GM19372 (cell line): ENCODE measurements around the gene SPNS3.

Source experiments
- ATAC-seq: cut with Tn5 transposase; IDR thresholded peaks from one replicate; pipeline ENCODE4 v1.9.1; 2021; ENCODE audit warnings: mild to moderate bottlenecking, low read depth, moderate library complexity; ENCODE audit not compliant: unreplicated experiment

The SPNS3 gene

DNA sequence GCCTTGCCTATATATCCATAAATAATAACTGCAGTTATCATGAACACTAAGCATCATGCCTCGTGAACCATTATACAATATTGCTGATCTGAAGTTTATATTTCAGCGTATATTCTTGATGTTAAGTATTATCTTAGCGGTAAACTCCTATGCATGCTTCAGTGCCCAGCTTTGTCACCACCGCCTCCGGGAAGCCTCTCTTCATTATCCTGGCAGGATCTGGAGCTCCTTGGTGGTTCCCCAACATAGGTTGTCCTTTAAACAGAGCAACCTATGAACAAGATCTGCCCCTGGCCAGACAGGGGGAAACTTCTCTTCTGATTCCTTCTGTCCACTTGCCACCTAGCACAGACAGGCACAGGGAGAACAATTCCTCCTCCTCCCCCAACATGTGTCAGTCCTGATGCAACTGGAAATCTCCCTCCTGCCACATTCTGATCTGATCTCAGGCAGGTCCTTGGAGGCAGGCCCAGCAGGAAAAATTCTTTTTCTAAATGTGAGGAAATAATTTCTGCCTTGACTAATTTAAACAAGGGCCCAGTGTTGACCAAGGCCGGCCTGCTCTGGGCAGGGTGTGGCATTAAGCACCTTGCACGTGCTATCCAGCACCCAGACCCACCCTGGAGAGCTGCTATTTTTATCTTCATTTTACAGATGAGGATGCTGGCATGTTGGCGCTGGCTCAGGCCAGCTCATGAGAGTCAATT is 87.3 kb downstream of the SPNS3 start:
- no peak for ATAC-seq

DNA sequence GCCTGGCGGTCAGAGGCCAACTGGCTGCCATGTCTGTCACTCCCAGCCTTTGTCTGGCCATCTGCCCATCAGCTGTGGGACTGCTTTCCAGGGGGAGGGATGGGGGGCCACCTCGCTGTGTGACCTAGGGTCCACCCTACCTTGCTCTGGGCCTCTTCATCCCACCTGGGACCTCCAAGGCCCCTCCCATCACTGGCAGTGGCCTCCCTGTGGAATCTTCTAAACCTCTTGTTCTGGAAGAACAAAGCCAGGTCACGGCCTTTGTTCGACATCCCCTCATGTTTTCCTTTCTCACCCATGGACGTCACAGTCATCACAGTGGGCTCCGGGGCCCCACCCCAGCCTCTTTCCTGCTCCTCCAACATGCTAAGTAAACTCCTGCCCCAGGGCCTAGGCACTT is 88.9 kb downstream of the SPNS3 start:
- ATAC-seq, result no peak

DNA sequence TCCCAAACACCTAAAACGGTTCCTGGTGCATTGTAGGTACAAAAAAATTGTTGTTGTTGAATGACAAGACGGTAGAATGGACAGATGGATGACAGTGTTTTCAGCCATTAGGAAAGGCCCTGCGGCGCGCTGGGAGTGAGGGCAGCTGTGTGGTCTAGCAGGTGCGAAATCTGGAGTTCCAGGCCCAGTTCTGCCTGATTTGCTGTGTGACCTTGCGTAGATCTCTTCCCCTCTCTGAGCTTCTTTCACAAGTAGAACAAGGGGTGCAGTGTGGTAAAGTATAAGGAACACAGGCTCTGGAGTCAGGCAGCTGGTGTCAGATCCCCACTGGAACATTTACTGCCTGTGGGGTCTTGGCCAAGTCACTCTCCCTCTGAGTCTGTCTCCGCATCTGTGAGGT is 90.2 kb downstream of the SPNS3 start:
- no peak for ATAC-seq

DNA sequence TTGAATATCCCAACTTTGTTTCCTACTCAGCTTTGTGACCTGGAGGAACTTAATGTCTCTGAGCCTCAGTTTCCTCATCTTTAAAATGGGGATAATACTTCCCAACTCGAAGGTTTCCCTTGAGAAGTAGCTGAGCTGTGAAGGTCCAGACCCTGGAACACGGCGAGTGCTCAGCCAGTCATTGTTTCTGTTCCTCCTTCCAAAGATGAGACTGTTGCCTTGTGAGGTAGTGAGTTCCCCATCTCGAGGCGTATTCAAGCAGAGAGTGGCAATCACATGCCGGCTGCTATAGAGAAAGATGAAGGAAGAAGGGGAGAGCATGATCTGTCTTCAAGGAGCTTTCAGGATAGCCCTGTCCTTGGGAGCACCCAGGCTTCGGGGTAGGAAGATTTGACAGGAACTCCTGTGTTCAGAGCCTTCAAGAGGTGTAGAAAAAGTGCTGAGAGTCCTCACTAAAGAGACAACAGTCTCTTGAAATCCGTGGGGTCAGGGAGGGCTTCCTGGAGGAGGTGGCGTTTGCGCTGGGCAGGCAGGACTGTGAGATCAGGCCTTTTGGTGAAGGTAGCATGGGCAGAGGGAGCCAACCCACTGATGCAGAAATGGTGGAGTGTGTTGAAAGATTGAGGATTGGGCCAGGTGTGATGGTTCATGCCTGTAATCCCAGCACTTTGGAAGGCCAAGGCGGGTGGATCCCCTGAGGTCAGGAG is 92.1 kb downstream of the SPNS3 start:
- ATAC-seq, result no peak

DNA sequence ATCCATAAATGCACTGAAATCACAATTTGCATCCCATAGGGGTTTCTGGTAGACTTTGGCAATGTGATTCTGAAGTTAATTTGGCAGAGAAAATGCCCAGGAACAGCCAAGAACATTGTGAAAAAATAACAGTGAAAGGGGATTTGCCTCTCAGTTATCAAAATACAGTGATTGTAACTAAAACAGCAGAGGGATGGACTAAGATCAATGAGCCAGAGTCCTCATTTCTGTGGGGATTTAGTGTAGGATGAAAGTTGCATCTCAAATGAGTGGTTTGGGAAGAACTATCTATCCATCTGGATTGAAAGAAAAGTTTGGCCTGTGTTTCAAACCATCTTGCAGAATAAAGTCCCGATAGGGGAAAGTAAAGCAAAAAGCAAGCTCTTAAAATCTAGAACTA is 93.4 kb downstream of the SPNS3 start:
- ATAC-seq, result no peak

DNA sequence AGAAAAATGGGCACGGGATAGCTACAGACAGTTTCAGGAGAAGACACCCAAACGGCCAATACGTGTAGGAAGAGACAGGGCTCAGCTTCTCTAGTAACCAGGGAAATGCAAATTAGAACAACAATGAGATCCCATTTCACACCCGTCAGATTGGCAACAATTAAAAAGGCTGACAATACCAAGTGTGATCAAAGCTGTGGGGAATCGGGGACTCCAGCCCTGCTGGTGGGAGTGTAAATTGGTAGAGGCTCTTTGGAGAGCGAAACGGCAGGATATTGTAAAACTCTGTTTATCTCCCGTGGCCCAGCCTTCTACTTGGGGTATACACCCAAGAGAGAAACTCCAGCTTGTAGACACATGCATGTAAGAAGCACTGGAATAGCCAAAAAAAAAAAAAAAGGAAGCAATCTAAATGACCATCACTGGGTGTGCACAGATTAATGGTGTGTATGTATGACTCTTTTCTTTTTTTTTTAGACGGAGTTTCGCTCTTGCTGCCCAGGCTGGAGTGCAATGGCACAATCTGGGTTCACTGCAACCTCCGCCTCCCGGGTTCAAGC is 93.9 kb downstream of the SPNS3 start:
- ATAC-seq, result no peak

DNA sequence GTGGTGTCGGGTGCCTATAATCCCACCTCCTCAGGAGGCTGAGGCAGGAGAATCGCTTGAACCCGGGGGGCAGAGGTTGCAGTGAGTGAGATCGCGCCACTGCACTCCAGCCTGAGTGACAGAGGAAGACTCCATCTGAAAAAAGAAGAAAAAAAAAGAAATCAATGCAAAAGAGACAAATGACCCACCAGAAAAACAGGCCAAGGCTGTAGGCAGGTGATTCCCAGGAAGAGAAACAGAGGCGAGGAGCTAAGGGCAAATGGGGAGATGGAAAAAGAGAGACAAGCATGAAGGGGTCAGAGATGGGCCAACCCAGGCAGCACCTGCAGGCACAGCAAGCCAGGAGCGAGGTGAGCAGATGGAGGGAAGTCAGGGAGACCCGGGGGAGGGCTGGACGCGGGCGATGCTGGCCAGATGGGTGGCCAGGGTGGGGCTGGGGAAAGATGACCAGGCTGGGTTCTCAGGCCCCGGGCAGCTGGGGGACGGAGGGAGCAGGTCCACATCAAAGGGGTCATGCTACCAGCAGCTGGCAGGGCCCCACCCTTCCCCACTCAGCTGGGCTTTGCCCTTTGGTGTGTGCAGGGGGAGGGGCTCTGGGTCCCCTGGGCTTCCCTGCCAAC is 95.9 kb downstream of the SPNS3 start:
- no peak for ATAC-seq

DNA sequence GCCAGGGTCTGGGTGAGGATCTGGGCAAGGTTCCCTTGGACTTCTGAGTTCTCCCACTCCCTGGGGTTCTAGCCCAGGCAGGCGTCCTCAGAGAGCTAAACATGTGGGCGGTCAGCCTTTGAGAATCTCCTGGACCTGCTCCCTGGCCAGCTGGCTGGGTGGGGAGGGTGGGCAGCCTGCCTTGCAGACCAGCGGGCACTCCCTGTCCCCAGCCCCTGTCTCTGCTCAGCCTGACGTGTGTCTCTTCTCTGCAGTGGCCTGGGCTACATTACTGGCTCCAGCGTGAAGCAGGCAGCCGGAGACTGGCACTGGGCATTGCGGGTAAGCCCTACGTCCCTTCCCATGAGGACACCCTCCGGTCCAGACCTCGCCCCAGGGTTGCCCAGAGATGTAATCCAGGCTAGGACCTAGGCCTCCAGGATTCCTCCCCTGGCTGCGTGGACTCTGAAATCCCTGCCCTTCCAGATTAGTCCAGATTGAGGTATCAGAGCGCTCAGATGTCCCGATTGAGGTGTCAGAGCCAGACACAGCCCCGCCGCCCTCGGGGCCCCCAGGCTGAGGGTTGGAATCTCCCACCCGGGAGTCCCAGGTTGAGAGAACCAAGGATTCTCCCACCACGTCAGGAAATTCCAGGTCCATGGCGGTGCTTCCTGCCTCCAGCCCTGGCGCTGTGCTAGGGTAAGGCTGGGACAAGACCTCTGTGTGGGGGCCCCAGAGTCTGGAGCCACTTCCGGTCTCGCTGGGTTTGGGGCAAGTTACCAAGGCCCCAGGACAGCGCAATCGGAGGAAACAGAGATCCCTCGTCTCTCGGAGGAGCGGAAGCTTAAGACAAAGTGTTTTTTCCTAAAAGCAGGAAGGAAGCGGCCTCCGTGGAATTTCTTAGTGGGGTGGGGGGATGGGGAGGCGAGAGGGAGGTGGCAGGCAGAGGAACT is 97.3 kb downstream of the SPNS3 start:
- ATAC-seq, result no peak

DNA sequence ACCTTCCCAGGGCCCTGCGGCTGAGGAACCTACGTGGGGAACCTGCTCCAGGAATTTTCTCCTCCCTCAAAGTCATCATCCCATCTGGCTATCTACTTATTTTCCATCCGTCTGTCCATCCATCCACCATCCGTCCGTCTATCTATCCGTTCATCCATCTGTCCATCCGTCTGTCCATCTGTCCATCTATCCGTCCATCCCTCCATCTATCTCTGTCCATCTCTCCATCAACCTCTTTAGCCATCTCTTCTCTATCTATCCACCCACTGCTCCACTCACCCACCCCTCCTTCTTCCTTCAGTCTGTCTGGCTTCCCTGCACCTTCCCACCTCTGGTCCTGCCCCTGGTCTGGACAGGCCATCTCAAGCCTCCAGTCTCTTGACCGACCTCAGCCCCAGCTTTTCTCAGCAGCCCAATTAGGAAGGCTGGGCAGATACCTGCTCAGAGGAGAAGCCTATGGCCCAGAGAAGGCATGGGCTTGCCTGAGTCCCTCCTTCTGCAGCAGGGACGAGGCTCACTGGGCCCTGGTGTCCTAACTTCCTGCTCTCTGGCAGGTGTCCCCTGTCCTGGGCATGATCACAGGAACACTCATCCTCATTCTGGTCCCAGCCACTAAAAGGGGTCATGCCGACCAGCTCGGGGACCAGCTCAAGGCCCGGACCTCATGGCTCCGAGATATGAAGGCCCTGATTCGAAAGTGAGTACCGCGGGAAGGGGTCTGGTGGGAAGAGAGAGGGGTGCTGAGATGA is 98.4 kb downstream of the SPNS3 start:
- no peak for ATAC-seq

DNA sequence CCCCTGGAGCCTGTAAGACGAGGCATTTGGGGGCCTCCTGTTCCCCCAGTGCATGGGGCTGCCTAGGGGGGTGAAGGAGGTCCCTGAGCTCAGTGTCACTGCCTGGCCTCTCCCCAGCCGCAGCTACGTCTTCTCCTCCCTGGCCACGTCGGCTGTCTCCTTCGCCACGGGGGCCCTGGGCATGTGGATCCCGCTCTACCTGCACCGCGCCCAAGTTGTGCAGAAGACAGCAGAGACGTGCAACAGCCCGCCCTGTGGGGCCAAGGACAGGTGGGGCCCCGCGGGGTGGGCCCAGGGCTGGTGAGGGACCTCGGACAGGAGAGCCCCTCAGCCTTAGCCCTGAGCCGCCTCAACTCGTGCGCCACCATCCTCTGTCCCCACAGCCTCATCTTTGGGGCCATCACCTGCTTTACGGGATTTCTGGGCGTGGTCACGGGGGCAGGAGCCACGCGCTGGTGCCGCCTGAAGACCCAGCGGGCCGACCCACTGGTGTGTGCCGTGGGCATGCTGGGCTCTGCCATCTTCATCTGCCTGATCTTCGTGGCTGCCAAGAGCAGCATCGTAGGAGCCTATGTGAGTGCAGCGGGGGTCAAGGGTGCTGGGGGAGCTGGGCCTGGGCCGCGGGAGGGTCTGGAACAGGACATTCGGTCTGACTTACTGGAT is 99.3 kb downstream of the SPNS3 start:
- no peak for ATAC-seq

DNA sequence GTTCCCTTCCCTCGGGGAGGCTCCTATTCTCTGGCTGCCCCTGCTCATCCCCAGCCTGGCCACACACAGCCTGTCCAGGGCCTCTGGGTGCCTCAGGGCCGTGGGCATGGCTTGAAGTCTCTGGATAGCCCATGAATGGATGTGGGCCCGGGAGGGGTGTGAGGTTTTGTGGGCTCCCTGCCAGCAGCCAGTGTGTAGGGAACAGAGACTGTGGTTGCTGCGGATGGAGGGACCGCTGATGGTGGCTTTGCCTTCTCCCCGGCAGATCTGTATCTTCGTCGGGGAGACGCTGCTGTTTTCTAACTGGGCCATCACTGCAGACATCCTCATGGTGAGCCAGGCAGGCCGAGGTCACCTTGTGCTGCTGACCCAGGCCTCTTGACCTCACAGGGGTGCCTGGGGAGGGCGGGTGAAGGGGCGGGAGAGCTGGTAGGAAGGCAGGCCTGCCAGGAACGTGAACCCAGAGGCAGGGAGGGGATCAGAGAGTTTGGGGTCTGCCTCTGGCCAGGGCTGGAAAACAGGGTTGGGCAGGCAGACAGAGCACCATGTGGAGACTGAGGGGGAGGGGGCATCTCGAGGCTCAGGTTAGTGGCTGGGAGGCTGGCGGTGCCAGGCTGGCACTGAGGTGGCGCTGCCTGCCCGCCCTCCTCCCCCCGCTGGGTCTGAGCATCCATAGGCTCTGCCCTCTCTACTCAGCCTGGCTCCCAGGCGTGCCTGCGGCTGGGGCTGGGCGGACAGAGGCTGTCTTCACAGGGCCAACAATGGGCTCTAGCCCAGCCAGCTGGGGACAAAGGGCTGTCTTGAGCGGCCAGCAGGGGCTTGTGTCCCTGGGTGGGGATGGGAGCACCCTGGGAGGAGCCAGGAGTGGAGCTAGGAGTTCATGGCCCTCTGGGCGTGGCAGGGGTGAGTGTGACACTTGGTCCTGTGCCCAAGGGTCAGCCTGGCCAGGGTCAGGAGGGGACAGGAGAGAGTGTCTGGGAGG is 100.1 kb downstream of the SPNS3 start:
- ATAC-seq, result no peak

DNA sequence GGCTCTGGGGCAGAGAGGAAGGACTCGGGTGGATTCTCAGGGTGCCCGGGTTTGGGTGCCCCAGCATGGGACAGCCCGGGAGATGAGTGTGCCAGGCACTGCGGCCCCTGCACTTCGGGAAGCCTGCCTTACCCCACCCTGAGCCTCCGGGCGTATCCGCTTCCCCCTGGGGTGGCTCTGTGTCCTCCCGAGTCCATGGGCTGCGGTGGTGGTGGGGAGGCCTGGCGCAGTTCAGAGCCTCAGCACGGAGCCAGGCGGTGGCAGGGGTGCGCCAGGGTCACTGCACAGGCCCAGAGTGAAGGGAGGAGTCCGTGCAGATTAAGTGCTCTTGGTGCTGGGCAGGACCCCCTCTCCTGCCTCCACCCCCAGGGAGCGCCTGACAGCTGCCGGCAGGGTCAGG is 100.8 kb downstream of the SPNS3 start:
- ATAC-seq, result no peak

DNA sequence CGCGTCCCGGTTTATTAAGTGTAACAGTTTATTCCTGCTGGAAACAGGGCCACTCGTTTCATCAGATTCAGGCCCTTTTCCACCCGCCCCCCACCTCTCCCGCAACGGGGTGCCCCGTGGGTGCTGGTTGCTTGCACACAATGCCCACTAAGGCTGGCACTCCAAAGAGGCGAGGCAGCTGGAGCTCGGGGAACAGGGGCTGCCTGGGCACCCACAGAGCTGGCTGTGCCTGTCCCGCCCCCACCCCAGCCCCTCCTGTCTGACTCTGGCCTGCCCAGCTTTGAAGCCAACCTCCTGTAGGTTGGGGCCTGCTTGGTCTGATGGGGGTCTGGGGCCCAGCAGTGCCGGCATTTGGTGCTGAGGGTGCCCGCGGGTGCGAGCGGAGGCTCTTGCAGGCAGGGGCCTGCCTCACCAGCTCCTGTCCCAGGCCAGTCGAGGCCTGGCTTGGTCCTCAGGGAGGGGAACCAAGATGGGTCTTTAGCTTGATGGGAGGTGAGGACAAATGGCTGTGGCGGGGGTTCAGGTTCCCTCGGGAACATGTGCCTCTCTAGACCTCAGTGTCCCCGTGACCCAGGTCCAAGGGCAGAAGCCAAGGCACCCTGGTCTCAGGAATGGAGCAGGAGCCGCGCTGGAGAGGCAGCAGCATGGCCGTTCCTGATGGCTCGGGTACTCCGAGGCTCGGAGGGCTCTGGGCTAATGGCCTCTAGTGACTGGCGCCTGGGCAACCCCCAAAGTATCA is 101.4 kb downstream of the SPNS3 start:
- no peak for ATAC-seq

DNA sequence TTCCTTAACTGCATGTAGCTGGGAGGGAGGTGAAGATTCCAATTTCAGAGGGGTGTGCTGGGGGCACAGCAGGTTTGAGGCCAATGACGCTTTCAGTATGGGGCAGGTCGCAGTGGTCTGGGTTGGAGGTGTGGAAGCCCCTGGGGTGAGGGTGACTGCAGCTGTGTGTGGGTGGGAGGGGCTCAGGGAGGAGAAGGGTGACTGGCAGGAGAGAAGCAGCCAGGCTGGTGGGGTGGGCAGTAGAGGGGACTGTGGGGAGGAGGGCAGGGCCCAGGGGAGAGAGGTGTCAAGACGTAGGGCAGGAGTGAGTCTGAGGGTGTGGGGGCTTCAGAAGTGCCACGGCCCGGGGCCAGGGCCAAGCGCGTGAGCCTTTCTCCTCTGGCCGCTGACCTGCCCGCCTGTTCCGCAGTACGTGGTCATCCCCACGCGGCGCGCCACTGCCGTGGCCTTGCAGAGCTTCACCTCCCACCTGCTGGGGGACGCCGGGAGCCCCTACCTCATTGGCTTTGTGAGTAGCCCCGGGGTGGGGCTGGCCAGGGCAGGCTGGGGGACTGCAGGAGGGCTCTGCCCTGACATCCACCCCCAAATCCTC is 102.0 kb downstream of the SPNS3 start:
- ATAC-seq, result no peak

DNA sequence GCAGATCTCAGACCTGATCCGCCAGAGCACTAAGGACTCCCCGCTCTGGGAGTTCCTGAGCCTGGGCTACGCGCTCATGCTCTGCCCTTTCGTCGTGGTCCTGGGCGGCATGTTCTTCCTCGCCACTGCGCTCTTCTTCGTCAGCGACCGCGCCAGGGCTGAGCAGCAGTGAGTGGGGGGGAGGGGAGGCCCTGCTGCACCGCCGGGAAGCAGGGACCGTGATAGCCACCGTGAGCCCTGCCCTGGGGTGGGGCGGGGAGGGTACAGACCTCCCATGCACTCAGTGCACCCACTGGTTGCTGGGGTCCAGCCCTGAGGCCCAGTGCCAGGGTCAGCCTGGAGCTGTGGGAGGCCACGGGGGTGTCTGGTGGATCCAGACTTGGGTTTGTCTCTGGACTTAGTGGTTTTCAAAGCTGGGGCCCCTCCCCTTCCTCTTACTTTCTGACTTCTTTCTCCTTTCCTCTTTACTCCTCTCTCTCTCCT is 102.6 kb downstream of the SPNS3 start:
- ATAC-seq, result no peak

DNA sequence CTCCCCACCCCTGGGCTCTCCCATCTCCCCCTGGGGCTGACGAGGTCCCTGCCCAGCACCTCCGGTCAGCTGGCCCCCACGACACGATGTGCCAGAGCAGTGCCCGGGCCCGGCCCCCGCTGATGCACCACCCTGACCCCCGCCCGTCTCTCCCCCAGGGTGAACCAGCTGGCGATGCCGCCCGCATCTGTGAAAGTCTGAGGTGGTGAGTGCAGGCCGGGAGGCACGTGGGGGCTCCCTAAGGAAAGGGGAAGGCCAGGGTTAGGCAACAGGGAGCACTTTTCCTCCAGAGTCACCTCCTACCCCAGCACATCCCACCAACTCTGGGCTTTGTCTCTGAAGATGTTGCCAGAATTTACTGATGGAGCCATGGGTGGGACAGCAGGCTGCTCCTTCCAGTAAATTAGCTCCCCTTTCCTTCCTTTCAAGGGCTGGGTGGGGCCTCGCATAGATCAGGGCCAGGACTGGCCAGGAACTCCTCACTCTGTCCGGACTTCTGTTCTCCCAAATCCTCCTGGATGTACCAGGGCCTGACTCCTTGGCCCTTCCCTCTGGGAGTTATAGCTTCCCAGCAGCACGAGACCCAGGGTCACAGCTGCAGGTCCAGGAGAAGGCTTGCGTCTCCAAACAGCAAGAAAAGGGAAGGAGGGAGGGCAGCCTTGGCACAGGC is 103.1 kb downstream of the SPNS3 start:
- ATAC-seq, result no peak
